ENCODE measurements around the gene SNX10. TPM values are rescaled to one million over a fixed set of nuclear protein-coding genes. Genes with fewer than 3 reads are reported as not detected.

SNX10 gene
- total RNA-seq, 4 donors from 2014 or later, result 1.9 to 6.9 (median 4.0) TPM

DNA sequence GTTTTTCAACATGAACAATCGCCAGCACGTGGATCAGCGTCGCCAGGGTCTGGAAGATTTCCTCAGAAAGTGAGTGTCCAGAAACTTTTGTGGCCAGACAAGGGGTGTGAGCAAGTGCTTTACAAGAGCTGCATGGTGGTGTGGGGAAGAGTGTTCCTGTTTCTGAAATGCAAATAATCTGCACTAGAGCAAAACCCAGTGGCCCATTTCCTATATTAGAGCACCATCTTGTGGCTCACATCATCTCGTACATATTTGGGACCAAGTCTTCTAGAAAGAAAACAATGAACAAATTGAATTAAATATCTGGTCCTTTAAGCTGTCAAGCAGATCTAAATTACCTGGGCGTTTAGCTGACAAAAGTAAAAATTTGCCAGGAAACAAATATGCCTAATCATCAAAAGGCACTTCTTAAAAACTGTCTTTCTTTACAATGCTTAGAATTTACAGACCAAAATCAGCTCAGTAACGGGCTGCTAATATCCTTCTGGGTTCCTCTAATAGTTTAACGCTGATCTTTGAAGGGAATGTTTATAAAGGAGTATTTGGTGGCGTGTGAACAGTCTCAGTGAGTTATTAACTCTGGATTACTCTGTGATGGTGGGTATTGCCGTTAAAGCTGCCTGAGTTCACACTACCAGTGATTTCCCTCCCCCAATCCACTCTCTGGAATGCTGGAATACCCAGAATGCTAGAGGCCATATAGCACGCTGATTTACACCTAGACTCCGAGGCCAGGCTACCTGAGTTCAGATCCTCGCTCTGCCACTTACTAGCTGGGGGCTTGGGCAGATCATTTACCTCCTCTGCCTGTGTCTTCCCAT is 73.6 kb downstream of the SNX10 start:
- Histone ChIP-seq H3K27ac (no peak overlapping the region), H3K27me3 (peaks cover 51% of the 10 kb centered on the region), H3K36me3 (no peaks in the 10 kb centered on the region), H3K4me1 (no peaks in the 10 kb centered on the region), H3K4me3 (no peak overlapping the region), H3K9me3 (no peaks in the 10 kb centered on the region)
- TF ChIP-seq, protein P1, sequence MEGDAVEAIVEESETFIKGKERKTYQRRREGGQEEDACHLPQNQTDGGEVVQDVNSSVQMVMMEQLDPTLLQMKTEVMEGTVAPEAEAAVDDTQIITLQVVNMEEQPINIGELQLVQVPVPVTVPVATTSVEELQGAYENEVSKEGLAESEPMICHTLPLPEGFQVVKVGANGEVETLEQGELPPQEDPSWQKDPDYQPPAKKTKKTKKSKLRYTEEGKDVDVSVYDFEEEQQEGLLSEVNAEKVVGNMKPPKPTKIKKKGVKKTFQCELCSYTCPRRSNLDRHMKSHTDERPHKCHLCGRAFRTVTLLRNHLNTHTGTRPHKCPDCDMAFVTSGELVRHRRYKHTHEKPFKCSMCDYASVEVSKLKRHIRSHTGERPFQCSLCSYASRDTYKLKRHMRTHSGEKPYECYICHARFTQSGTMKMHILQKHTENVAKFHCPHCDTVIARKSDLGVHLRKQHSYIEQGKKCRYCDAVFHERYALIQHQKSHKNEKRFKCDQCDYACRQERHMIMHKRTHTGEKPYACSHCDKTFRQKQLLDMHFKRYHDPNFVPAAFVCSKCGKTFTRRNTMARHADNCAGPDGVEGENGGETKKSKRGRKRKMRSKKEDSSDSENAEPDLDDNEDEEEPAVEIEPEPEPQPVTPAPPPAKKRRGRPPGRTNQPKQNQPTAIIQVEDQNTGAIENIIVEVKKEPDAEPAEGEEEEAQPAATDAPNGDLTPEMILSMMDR (IDR thresholded peaks at IDR 0.05), result peak; percentile 64 to 86 (median 78)
- TF ChIP-seq POLR2A (IDR thresholded peaks at IDR 0.05), result no peak
- peak; percentile 63 for ATAC-seq
- WGBS, 2 donors (ENCODE audit: low coverage in 1 of 2), result 22 to 25% methylated on average over 11 to 13 of the region's 13 CpGs

DNA sequence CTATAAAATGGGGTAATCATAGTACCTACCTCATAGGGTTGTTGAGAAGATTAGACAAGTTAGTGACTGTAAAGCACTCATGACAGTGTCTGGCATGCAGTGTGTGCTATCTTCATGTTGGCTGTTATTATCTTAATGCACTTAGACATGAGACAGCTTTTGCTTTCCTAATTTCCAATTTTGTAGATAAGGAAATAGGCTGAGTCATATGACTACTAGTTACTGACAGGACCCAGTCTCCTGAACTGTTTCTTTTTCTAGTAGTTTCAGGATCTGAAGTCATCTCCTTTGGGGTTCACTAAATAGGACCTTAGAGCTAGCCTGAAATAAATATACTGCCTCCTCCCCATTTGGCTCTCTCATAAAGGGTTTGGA is 74.2 kb downstream of the SNX10 start:
- ATAC-seq, result no peak
- TF ChIP-seq POLR2AphosphoS5 (IDR thresholded peaks at IDR 0.05) (no peak), EP300 (IDR thresholded peaks at IDR 0.05) (no peak), POLR2A (IDR thresholded peaks at IDR 0.05) (no peak)
- TF ChIP-seq, protein P1 (IDR thresholded peaks at IDR 0.05), result no peak
- H3K27me3 ChIP-seq, result peaks cover 56% of the 10 kb centered on the region
- H3K9me3 ChIP-seq, result no peaks in the 10 kb centered on the region
- no peaks in the 10 kb centered on the region for H3K4me1 ChIP-seq
- no peak overlapping the region for H3K27ac ChIP-seq
- H3K4me3 ChIP-seq, result no peak overlapping the region
- no peaks in the 10 kb centered on the region for H3K36me3 ChIP-seq

DNA sequence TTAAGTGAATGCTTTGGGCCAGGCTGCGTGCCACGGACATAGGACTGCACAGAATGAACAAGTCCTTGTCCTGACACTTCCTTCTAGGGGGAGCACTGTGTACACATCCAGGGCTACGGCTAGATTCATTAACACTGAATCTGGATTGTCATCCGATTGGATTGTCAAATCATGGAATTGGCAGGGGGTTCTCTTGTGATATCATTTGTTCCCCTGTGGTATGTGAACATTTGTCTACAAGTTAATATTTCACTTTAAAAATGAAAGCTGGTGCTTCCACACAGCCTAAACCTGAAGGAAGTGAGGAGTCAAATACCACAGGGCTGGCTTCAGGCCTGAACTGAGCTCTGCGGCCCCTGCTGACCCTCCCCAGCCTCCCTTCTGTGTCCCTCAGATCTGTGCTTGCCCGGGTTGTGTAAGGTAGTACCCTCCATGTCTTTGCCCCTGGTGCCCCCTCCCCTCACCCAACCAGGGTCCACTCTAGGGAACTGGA is 75.6 kb downstream of the SNX10 start:
- no peak for TF ChIP-seq POLR2AphosphoS5 (IDR thresholded peaks at IDR 0.05)
- TF ChIP-seq POLR2A (IDR thresholded peaks at IDR 0.05), result no peak
- TF ChIP-seq, protein P1 (IDR thresholded peaks at IDR 0.05), result no peak
- TF ChIP-seq EP300 (IDR thresholded peaks at IDR 0.05), result no peak
- H3K4me1 ChIP-seq, result no peaks in the 10 kb centered on the region
- no peak overlapping the region for H3K27ac ChIP-seq
- no peak for ATAC-seq
- peaks cover 69% of the 10 kb centered on the region for H3K27me3 ChIP-seq
- no peak overlapping the region for H3K4me3 ChIP-seq
- no peaks in the 10 kb centered on the region for H3K36me3 ChIP-seq
- no peaks in the 10 kb centered on the region for H3K9me3 ChIP-seq
- 75 to 83% methylated on average over 3 to 4 of the region's 6 CpGs for WGBS, 2 donors (ENCODE audit: low coverage in 1 of 2)

GRCh38 chr7:26368542-26368941 is 76.9 kb downstream of the SNX10 start:
- Histone ChIP-seq H3K36me3 (no peaks in the 10 kb centered on the region), H3K4me3 (no peak overlapping the region), H3K9me3 (no peaks in the 10 kb centered on the region), H3K27ac (no peak overlapping the region), H3K27me3 (peaks cover 82% of the 10 kb centered on the region), H3K4me1 (no peaks in the 10 kb centered on the region)
- ATAC-seq, result no peak
- TF ChIP-seq, protein P1 (IDR thresholded peaks at IDR 0.05), result peak in 1 of 4 experiments; percentile 5
- TF ChIP-seq EP300 (IDR thresholded peaks at IDR 0.05), result no peak
- 57 to 64% methylated on average over 2 of the region's 2 CpGs for WGBS, 2 donors (ENCODE audit: low coverage in 1 of 2)

- H3K4me1 ChIP-seq, result no peaks in the 10 kb centered on the region
- TF ChIP-seq EP300 (IDR thresholded peaks at IDR 0.05) (no peak), POLR2A (IDR thresholded peaks at IDR 0.05) (no peak), POLR2AphosphoS5 (IDR thresholded peaks at IDR 0.05) (peak; percentile 24)
- TF ChIP-seq, protein P1 (IDR thresholded peaks at IDR 0.05), result peak; percentile 72 to 84 (median 78)
- WGBS, 2 donors (ENCODE audit: low coverage in 1 of 2), result 2 to 6% methylated on average over 3 to 4 of the region's 4 CpGs
- no peak overlapping the region for H3K4me3 ChIP-seq
- ATAC-seq, result no peak
- H3K27ac ChIP-seq, result no peak overlapping the region
- peaks cover 86% of the 10 kb centered on the region for H3K27me3 ChIP-seq
- no peaks in the 10 kb centered on the region for H3K9me3 ChIP-seq
- H3K36me3 ChIP-seq, result no peaks in the 10 kb centered on the region
Observed at GRCh38 chr7:26369593-26369992, 77.9 kb downstream of the SNX10 start.
